H9 (cell line): ENCODE data around the gene XRCC3. TPM values are rescaled to one million over a fixed set of nuclear protein-coding genes. Genes with fewer than 3 reads are reported as not detected.

Experiments
- DNase-seq: peaks from one replicate; pipeline ENCODE4 v3.0.0-alpha.2; 2017
- H2AFZ ChIP-seq: one replicate; pipeline ENCODE4 v1.6.1; 2013; ENCODE audit warnings: mild to moderate bottlenecking, low read length, control low read depth, moderate library complexity
- H2AK5ac ChIP-seq: 2 replicates; pipeline ENCODE4 v1.6.1; 2013; ENCODE audit warnings: low read length, control low read depth, mixed read lengths; ENCODE audit not compliant: insufficient read length
- H2BK120ac ChIP-seq: one replicate; pipeline ENCODE4 v1.6.1; 2013; ENCODE audit warnings: low read depth, mild to moderate bottlenecking, low read length, control low read depth, inconsistent platforms; ENCODE audit not compliant: poor library complexity, severe bottlenecking
- H2BK12ac ChIP-seq: 2 replicates; pipeline ENCODE4 v1.6.1; 2013; ENCODE audit warnings: low read length, control low read depth, mixed read lengths, low read depth; ENCODE audit not compliant: insufficient read length
- H2BK15ac ChIP-seq: 2 replicates; pipeline ENCODE4 v1.6.1; 2013; ENCODE audit warnings: low read depth, low read length, control low read depth
- H2BK20ac ChIP-seq: one replicate; pipeline ENCODE4 v1.6.1; 2013; ENCODE audit warnings: low read depth, mild to moderate bottlenecking, low read length, control low read depth, inconsistent platforms; ENCODE audit not compliant: poor library complexity, severe bottlenecking
- H2BK5ac ChIP-seq: 2 replicates; pipeline ENCODE4 v1.6.1; 2013; ENCODE audit warnings: low read length, control low read depth, mixed read lengths; ENCODE audit not compliant: insufficient read length
- H3K14ac ChIP-seq: 2 replicates; pipeline ENCODE4 v1.6.1; 2013; ENCODE audit warnings: low read length, control low read depth; ENCODE audit not compliant: insufficient read depth
- H3K18ac ChIP-seq: 2 replicates; pipeline ENCODE4 v1.6.1; 2013; ENCODE audit warnings: low read depth, mild to moderate bottlenecking, mixed read lengths, low read length, control low read depth; ENCODE audit not compliant: insufficient read length
- H3K23ac ChIP-seq: 2 replicates; pipeline ENCODE4 v1.6.1; 2013; ENCODE audit warnings: low read length, control low read depth, mixed read lengths, low read depth; ENCODE audit not compliant: insufficient read length
- H3K23me2 ChIP-seq: 2 replicates; pipeline ENCODE4 v1.6.1; 2013; ENCODE audit warnings: low read depth, mild to moderate bottlenecking, mixed read lengths, low read length, control low read depth; ENCODE audit not compliant: insufficient read length, poor library complexity, severe bottlenecking
- H3K27ac ChIP-seq: 2 replicates; pipeline ENCODE4 v1.5.1; 2013; ENCODE audit warnings: low read length, control low read depth, mixed read lengths, low read depth; ENCODE audit not compliant: insufficient read length
- H3K27me3 ChIP-seq: 2 replicates; pipeline ENCODE4 v1.6.1; 2013; ENCODE audit warnings: low read length, control low read depth, inconsistent platforms; ENCODE audit not compliant: insufficient read depth
- H3K4ac ChIP-seq: 2 replicates; pipeline ENCODE4 v1.6.1; 2013; ENCODE audit warnings: low read depth, mild to moderate bottlenecking, control low read depth, inconsistent platforms, low read length, moderate library complexity
- H3K4me1 ChIP-seq: 2 replicates; pipeline ENCODE4 v1.6.1; 2013; ENCODE audit warnings: low read length, control low read depth, inconsistent platforms; ENCODE audit not compliant: insufficient read depth
- H3K4me2 ChIP-seq: 2 replicates; pipeline ENCODE4 v1.6.1; 2013; ENCODE audit warnings: low read length, control low read depth, mixed read lengths; ENCODE audit not compliant: insufficient read length, insufficient read depth
- H3K56ac ChIP-seq: 2 replicates; pipeline ENCODE4 v1.6.1; 2013; ENCODE audit warnings: low read depth, mild to moderate bottlenecking, mixed read lengths, low read length, control low read depth; ENCODE audit not compliant: insufficient read length
- H3K79me1 ChIP-seq: 2 replicates; pipeline ENCODE4 v1.6.1; 2013; ENCODE audit warnings: low read depth, mild to moderate bottlenecking, moderate library complexity, low read length, control low read depth, inconsistent platforms; ENCODE audit not compliant: insufficient read depth, poor library complexity, severe bottlenecking
- H3K79me2 ChIP-seq: 2 replicates; pipeline ENCODE4 v1.6.1; 2013; ENCODE audit warnings: low read length, control low read depth, inconsistent platforms; ENCODE audit not compliant: insufficient read depth
- H3K9ac ChIP-seq: 2 replicates; pipeline ENCODE4 v1.6.1; 2013; ENCODE audit warnings: low read length, control low read depth, mixed read lengths; ENCODE audit not compliant: insufficient read length; ENCODE audit errors: extremely low read depth
- H3K9me3 ChIP-seq: one replicate; pipeline ENCODE4 v1.6.1; 2013; ENCODE audit warnings: low read depth, low read length, inconsistent platforms; ENCODE audit not compliant: control insufficient read depth
- H3T11ph ChIP-seq: one replicate; pipeline ENCODE4 v1.6.1; 2013; ENCODE audit warnings: mild to moderate bottlenecking, low read length, control low read depth, inconsistent platforms
- H4K20me1 ChIP-seq: one replicate; pipeline ENCODE4 v1.6.1; 2013; ENCODE audit not compliant: control insufficient read depth, insufficient read length, insufficient read depth
- H4K5ac ChIP-seq: 2 replicates; pipeline ENCODE4 v1.6.1; 2013; ENCODE audit warnings: low read depth, mild to moderate bottlenecking, mixed read lengths, low read length, control low read depth; ENCODE audit not compliant: insufficient read length
- H4K8ac ChIP-seq: replicated peaks from 2 replicates; pipeline ENCODE4 v1.6.1; 2013; ENCODE audit warnings: low read length, control low read depth, mixed read lengths, low read depth; ENCODE audit not compliant: insufficient read length
- H4K91ac ChIP-seq: 2 replicates; pipeline ENCODE4 v1.6.1; 2013; ENCODE audit warnings: low read depth, mild to moderate bottlenecking, moderate library complexity, mixed read lengths, low read length, control low read depth; ENCODE audit not compliant: insufficient read length
- H3K27ac Mint-ChIP-seq, 3 experiments: 2 replicates in 2 of 3; 3 replicates in 1 of 3; pipeline ENCODE4 v1.8.0; 2020 to 2021; ENCODE audit warnings: mixed read lengths in 3 of 3, mild to moderate bottlenecking in 1 of 3, moderate library complexity in 1 of 3
- H3K27me3 Mint-ChIP-seq: 2 replicates; pipeline ENCODE4 v1.8.0; 2021; ENCODE audit warnings: low read depth, mild to moderate bottlenecking, moderate library complexity, mixed read lengths
- H3K36me3 Mint-ChIP-seq, 3 experiments: 2 replicates in 2 of 3; 3 replicates in 1 of 3; pipeline ENCODE4 v1.8.0; 2020 to 2021; ENCODE audit warnings: low read depth in 3 of 3, mixed read lengths in 3 of 3; ENCODE audit not compliant: insufficient read depth in 1 of 3
- H3K4me1 Mint-ChIP-seq, 2 experiments: 2 replicates each; pipeline ENCODE4 v1.8.0; 2020; ENCODE audit warnings: mixed read lengths in 2 of 2
- H3K4me3 Mint-ChIP-seq, 2 experiments: 2 replicates in 1 of 2; 3 replicates in 1 of 2; pipeline ENCODE4 v1.8.0; 2020 to 2021; ENCODE audit warnings: mild to moderate bottlenecking in 2 of 2, mixed read lengths in 2 of 2, moderate library complexity in 1 of 2
- H3K9me3 Mint-ChIP-seq, 2 experiments: 2 replicates in 1 of 2; 3 replicates in 1 of 2; pipeline ENCODE4 v1.8.0; 2020; ENCODE audit warnings: mild to moderate bottlenecking in 2 of 2, mixed read lengths in 2 of 2, moderate library complexity in 1 of 2
- CTCF ChIP-seq: fragments of 200-600 bp; sonication (generic); conservative IDR thresholded peaks from 3 replicates; pipeline ENCODE4 v1.8.0; 2021; ENCODE audit warnings: antibody characterized with exemption, mild to moderate bottlenecking
- WGBS: extraction: QIAGEN DNeasy Blood & Tissue Kit; methylation state at CpG from one replicate; pipeline ENCODE4 v1.1.7; 2013; ENCODE audit warnings: missing lambda C conversion rate, low lambda C conversion rate, mixed read lengths; ENCODE audit not compliant: insufficient read length; ENCODE audit errors: extremely low coverage; 5-methylcytosine and 5-hydroxymethylcytosine counted together
- total RNA-seq: library from RNA; stranded (reverse); gene quantifications from 2 replicates; pipeline ENCODE4 v1.2.1, GENCODE V29; 2021

Gene XRCC3
- total RNA-seq, 1 experiment from 2014 or later: 45.3 TPM

GRCh38 chr14:103732868-103733620, 17.8 kb upstream of the XRCC3 start:
- Histone ChIP-seq H2BK12ac (no peak overlapping the region), H4K8ac (no peak overlapping the region), H2BK15ac (no peak overlapping the region), H4K5ac (no peak overlapping the region), H3K23me2 (no peaks in the 10 kb centered on the region), H4K91ac (no peak overlapping the region), H4K20me1 (peaks cover 3% of the 10 kb centered on the region), H3K23ac (no peak overlapping the region), H3K27me3 (no peaks in the 10 kb centered on the region), H2BK5ac (no peak overlapping the region), H3K14ac (no peak overlapping the region), H2BK120ac (no peak overlapping the region), H3K4me1 (no peaks in the 10 kb centered on the region), H3K56ac (no peak overlapping the region), H2AFZ (no peak overlapping the region), H3T11ph (no peak overlapping the region), H3K9me3 (no peaks in the 10 kb centered on the region), H2AK5ac (no peak overlapping the region), H3K18ac (no peak overlapping the region), H2BK20ac (no peak overlapping the region), H3K9ac (no peak overlapping the region), H3K4ac (no peak overlapping the region), H3K79me2 (no peaks in the 10 kb centered on the region), H3K4me2 (no peak overlapping the region), H3K79me1 (no peaks in the 10 kb centered on the region), H3K27ac (no peak overlapping the region)
- Mint-ChIP-seq H3K9me3 (no peaks in the 10 kb centered on the region), H3K27me3 (no peaks in the 10 kb centered on the region), H3K4me1 (peaks cover 0 to 3% of the 10 kb centered on the region in 2 experiments; a peak in 1 of 4 replicates), H3K36me3 (peaks cover 2 to 47% (median 34%) of the 10 kb centered on the region in 3 experiments; a peak in 6 of 7 replicates), H3K27ac (no peak overlapping the region), H3K4me3 (no peak overlapping the region)
- no peak for DNase-seq
- no peak for TF ChIP-seq CTCF
- no CpG with 5 or more reads among the region's 9 CpGs for WGBS
